Peyer's patch (tissue), 4 donors: Measurements from ENCODE around the gene ZNF362. TPM values are rescaled to one million over a fixed set of nuclear protein-coding genes. Genes with fewer than 3 reads are reported as not detected.

Experiments
- DNase-seq, 3 donors: peaks; one replicate each; pipeline ENCODE4 v3.0.0-alpha.2; 2017 to 2019
- H3K27ac ChIP-seq, 4 donors: fragments of 200-600 bp; sonication (generic); one replicate each; pipeline ENCODE4 v1.5.1; 2016 to 2019
- H3K27me3 ChIP-seq, 2 donors: fragments of 200-600 bp; sonication (generic); one replicate each; pipeline ENCODE4 v1.5.1; 2019
- H3K36me3 ChIP-seq, 3 donors: fragments of 200-600 bp; sonication (generic); one replicate each; pipeline ENCODE4 v1.5.1; 2016 to 2019
- H3K4me1 ChIP-seq, 4 donors: fragments of 200-600 bp; sonication (generic); one replicate each; pipeline ENCODE4 v1.5.1; 2016 to 2019
- H3K4me3 ChIP-seq, 4 donors: fragments of 200-600 bp; sonication (generic); 1 replicate in 3 of 4; 2 replicates in 1 of 4; pipeline ENCODE4 v1.5.1; 2016 to 2019; ENCODE audit warnings: mild to moderate bottlenecking in 1 of 4
- H3K9me3 ChIP-seq, 4 donors: fragments of 200-600 bp; sonication (generic); one replicate each; pipeline ENCODE4 v1.5.1; 2016 to 2019; ENCODE audit warnings: mild to moderate bottlenecking in 1 of 4
- CTCF ChIP-seq, 6 experiments: fragments of 450-650 bp in 4 of 6; fragments of 200-600 bp in 2 of 6; sonication (generic) in 1 of 6; IDR thresholded peaks; one replicate each; pipeline ENCODE4 v1.5.1; 2017 to 2019; ENCODE audit warnings: antibody characterized with exemption in 6 of 6, mild to moderate bottlenecking in 3 of 6, moderate library complexity in 1 of 6
- POLR2A ChIP-seq, 2 donors: fragments of 450-650 bp; IDR thresholded peaks; one replicate each; pipeline ENCODE4 v1.5.1; 2017; ENCODE audit warnings: antibody characterized with exemption in 2 of 2, mild to moderate bottlenecking in 2 of 2, moderate library complexity in 2 of 2
- total RNA-seq, 4 donors: library from RNA; depleted of rRNA; stranded (reverse); fragments of >200 nt; gene quantifications; one replicate each; pipeline ENCODE4 v1.1.0, GENCODE V29; 2016

The ZNF362 gene
- total RNA-seq, 4 donors from 2014 or later, result 5.9 to 28.9 (median 8.8) TPM

- Histone ChIP-seq H3K4me3 (no peak overlapping the region), H3K4me1 (no peaks in the 10 kb centered on the region), H3K27me3 (no peaks in the 10 kb centered on the region), H3K27ac (no peak overlapping the region), H3K9me3 (no peaks in the 10 kb centered on the region), H3K36me3 (no peaks in the 10 kb centered on the region)
- TF ChIP-seq CTCF (IDR thresholded peaks at IDR 0.05), result no peak
- no peak for TF ChIP-seq POLR2A (IDR thresholded peaks at IDR 0.05)
- no peak for DNase-seq
Measured at GRCh38 chr1:33241866-33242265, 14.4 kb upstream of the ZNF362 start.

GRCh38 chr1:33242652-33243051, 13.6 kb upstream of the ZNF362 start:
- Histone ChIP-seq H3K9me3 (no peaks in the 10 kb centered on the region), H3K27ac (no peak overlapping the region), H3K4me3 (no peak overlapping the region), H3K36me3 (no peaks in the 10 kb centered on the region), H3K27me3 (no peaks in the 10 kb centered on the region), H3K4me1 (no peaks in the 10 kb centered on the region)
- TF ChIP-seq POLR2A (IDR thresholded peaks at IDR 0.05), result no peak
- no peak for TF ChIP-seq CTCF (IDR thresholded peaks at IDR 0.05)
- DNase-seq, result no peak

- TF ChIP-seq CTCF (IDR thresholded peaks at IDR 0.05), result no peak
- no peak for TF ChIP-seq POLR2A (IDR thresholded peaks at IDR 0.05)
- Histone ChIP-seq H3K27me3 (no peaks in the 10 kb centered on the region), H3K4me3 (no peak overlapping the region), H3K27ac (no peak overlapping the region), H3K4me1 (no peaks in the 10 kb centered on the region), H3K9me3 (no peaks in the 10 kb centered on the region), H3K36me3 (no peaks in the 10 kb centered on the region)
- DNase-seq, result no peak
Measured at GRCh38 chr1:33244143-33244808, 12.0 kb upstream of the ZNF362 start.

GRCh38 chr1:33244809-33245186, 11.5 kb upstream of the ZNF362 start:
- no peak overlapping the region for H3K27ac ChIP-seq
- H3K36me3 ChIP-seq, result no peaks in the 10 kb centered on the region
- no peak overlapping the region for H3K4me3 ChIP-seq
- no peaks in the 10 kb centered on the region for H3K4me1 ChIP-seq
- DNase-seq, result no peak
- no peaks in the 10 kb centered on the region for H3K9me3 ChIP-seq
- TF ChIP-seq CTCF (IDR thresholded peaks at IDR 0.05) (no peak), POLR2A (IDR thresholded peaks at IDR 0.05) (no peak)
- H3K27me3 ChIP-seq, result no peaks in the 10 kb centered on the region

- Histone ChIP-seq H3K4me3 (no peak overlapping the region), H3K27ac (no peak overlapping the region), H3K36me3 (no peaks in the 10 kb centered on the region), H3K4me1 (no peaks in the 10 kb centered on the region), H3K9me3 (no peaks in the 10 kb centered on the region), H3K27me3 (no peaks in the 10 kb centered on the region)
- DNase-seq, result no peak
- TF ChIP-seq CTCF (IDR thresholded peaks at IDR 0.05), result no peak
Measured at GRCh38 chr1:33246171-33246570, 10.1 kb upstream of the ZNF362 start.

GRCh38 chr1:33247545-33247944, 8.7 kb upstream of the ZNF362 start:
- Histone ChIP-seq H3K4me3 (no peak overlapping the region), H3K4me1 (no peaks in the 10 kb centered on the region), H3K36me3 (no peaks in the 10 kb centered on the region), H3K27me3 (no peaks in the 10 kb centered on the region), H3K9me3 (no peaks in the 10 kb centered on the region), H3K27ac (no peak overlapping the region)
- no peak for TF ChIP-seq CTCF (IDR thresholded peaks at IDR 0.05)
- TF ChIP-seq POLR2A (IDR thresholded peaks at IDR 0.05), result no peak
- no peak for DNase-seq
